ENCODE measurements around the gene CENPV. TPM values are rescaled to one million over a fixed set of nuclear protein-coding genes. Genes with fewer than 3 reads are reported as not detected.

The CENPV gene
- total RNA-seq, 1 experiment from 2014 or later, result 64.6 TPM

GRCh38 chr17:16384557-16384956 is 31.3 kb upstream of the CENPV start:
- Histone ChIP-seq H3K4me1 (ENCODE audit: control insufficient read depth, insufficient read depth, low read length) (peaks cover 20% of the 10 kb centered on the region), H3K4me3 (ENCODE audit: low read depth in 2 of 2, low read length in 2 of 2) (no peak overlapping the region), H3K36me3 (ENCODE audit: control insufficient read depth, insufficient read depth, low read length) (peaks cover 5% of the 10 kb centered on the region), H3K9me3 (ENCODE audit: control insufficient read depth, insufficient read depth, low read depth, low read length) (no peaks in the 10 kb centered on the region), H3K27ac (ENCODE audit: low read length) (peak overlapping the region; percentile 67), H3K27me3 (ENCODE audit: control insufficient read depth, insufficient read depth, low read length) (no peaks in the 10 kb centered on the region)
- POLR2A ChIA-PET, result no interaction called here
- ATAC-seq (no peak), DNase-seq (ENCODE audit: low read depth, low spot score) (no peak)
- TF ChIP-seq POLR2AphosphoS5 (IDR thresholded peaks at IDR 0.05; ENCODE audit: low read depth, low read length) (peak; percentile 62; the same call in 1 of the 2 replicates), TCF7L2 (IDR thresholded peaks at IDR 0.05; ENCODE audit: low read depth, low read length) (no peak)
- intact Hi-C loops (cut with micrococcal nuclease; ENCODE audit: unreplicated experiment) (loop anchor here (10.0 kb wide), 1 partner anchor 50 kb away; no protein-coding TSS in a partner anchor), in situ Hi-C loops (cut with HindIII; ENCODE audit: low pct_unique_long_range_greater_than_20kb, low sequenced_read_pairs) (no loop called here)
- BruUV-seq (replicated peaks), result no TSS peak
- CTCF ChIA-PET, result interaction anchor here (0.6 kb wide), 1 partner anchor 15 kb away, joined by 3 read pairs; no protein-coding TSS in a partner anchor

- BruUV-seq (replicated peaks), result no TSS peak
- no peak overlapping the region; a peak in 1 of 4 replicates for H3K4me3 ChIP-seq (ENCODE audit: low read depth in 2 of 2, low read length in 2 of 2)
- POLR2A ChIA-PET, result interaction anchor here (0.6 kb wide), 1 partner anchor 98 kb away, joined by 4 read pairs; no protein-coding TSS in a partner anchor
Observed at GRCh38 chr17:16383772-16384287, 30.6 kb upstream of the CENPV start.

GRCh38 chr17:16383216-16383615 is 29.9 kb upstream of the CENPV start:
- CTCF ChIA-PET, result no interaction called here
- ATAC-seq (no peak), DNase-seq (ENCODE audit: low read depth, low spot score) (no peak)
- Histone ChIP-seq H3K27me3 (ENCODE audit: control insufficient read depth, insufficient read depth, low read length) (no peaks in the 10 kb centered on the region), H3K36me3 (ENCODE audit: control insufficient read depth, insufficient read depth, low read length) (peaks cover 5% of the 10 kb centered on the region), H3K27ac (ENCODE audit: low read length) (peak overlapping the region; percentile 14; the same call in 1 of the 2 replicates), H3K4me3 (ENCODE audit: low read depth in 2 of 2, low read length in 2 of 2) (peak overlapping the region; percentile 76 to 97), H3K4me1 (ENCODE audit: control insufficient read depth, insufficient read depth, low read length) (peaks cover 24% of the 10 kb centered on the region), H3K9me3 (ENCODE audit: control insufficient read depth, insufficient read depth, low read depth, low read length) (no peaks in the 10 kb centered on the region)
- TF ChIP-seq POLR2AphosphoS5 (IDR thresholded peaks at IDR 0.05; ENCODE audit: low read depth, low read length) (no peak), SIN3A (IDR thresholded peaks at IDR 0.05; ENCODE audit: borderline replicate concordance, insufficient read depth, low read depth, low read length) (no peak), TCF7L2 (IDR thresholded peaks at IDR 0.05; ENCODE audit: low read depth, low read length) (no peak), CTCF (IDR thresholded peaks at IDR 0.05) (no peak)
- TF ChIP-seq, protein P1, sequence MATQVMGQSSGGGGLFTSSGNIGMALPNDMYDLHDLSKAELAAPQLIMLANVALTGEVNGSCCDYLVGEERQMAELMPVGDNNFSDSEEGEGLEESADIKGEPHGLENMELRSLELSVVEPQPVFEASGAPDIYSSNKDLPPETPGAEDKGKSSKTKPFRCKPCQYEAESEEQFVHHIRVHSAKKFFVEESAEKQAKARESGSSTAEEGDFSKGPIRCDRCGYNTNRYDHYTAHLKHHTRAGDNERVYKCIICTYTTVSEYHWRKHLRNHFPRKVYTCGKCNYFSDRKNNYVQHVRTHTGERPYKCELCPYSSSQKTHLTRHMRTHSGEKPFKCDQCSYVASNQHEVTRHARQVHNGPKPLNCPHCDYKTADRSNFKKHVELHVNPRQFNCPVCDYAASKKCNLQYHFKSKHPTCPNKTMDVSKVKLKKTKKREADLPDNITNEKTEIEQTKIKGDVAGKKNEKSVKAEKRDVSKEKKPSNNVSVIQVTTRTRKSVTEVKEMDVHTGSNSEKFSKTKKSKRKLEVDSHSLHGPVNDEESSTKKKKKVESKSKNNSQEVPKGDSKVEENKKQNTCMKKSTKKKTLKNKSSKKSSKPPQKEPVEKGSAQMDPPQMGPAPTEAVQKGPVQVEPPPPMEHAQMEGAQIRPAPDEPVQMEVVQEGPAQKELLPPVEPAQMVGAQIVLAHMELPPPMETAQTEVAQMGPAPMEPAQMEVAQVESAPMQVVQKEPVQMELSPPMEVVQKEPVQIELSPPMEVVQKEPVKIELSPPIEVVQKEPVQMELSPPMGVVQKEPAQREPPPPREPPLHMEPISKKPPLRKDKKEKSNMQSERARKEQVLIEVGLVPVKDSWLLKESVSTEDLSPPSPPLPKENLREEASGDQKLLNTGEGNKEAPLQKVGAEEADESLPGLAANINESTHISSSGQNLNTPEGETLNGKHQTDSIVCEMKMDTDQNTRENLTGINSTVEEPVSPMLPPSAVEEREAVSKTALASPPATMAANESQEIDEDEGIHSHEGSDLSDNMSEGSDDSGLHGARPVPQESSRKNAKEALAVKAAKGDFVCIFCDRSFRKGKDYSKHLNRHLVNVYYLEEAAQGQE (IDR thresholded peaks at IDR 0.05; ENCODE audit: insufficient read depth in 1 of 2, low read depth in 2 of 2, low read length in 1 of 2), result no peak
- intact Hi-C loops (cut with micrococcal nuclease; ENCODE audit: unreplicated experiment), result loop anchor here (10.0 kb wide), 1 partner anchor 52 kb away; no protein-coding TSS in a partner anchor
- no TSS peak for BruUV-seq (replicated peaks)
- POLR2A ChIA-PET, result interaction anchor here (0.6 kb wide), 1 partner anchor 98 kb away, joined by 4 read pairs; no protein-coding TSS in a partner anchor
- in situ Hi-C loops (cut with HindIII; ENCODE audit: low pct_unique_long_range_greater_than_20kb, low sequenced_read_pairs), result no loop called here

More at GRCh38 chr17:16383772-16384287, 30.6 kb upstream of the CENPV start:
- DNase-seq (ENCODE audit: low read depth, low spot score) (no peak), ATAC-seq (no peak)
- CTCF ChIA-PET, result no interaction called here
- Histone ChIP-seq H3K27ac (ENCODE audit: low read length) (peak overlapping the region; percentile 67), H3K36me3 (ENCODE audit: control insufficient read depth, insufficient read depth, low read length) (peaks cover 5% of the 10 kb centered on the region), H3K27me3 (ENCODE audit: control insufficient read depth, insufficient read depth, low read length) (no peaks in the 10 kb centered on the region), H3K9me3 (ENCODE audit: control insufficient read depth, insufficient read depth, low read depth, low read length) (no peaks in the 10 kb centered on the region), H3K4me1 (ENCODE audit: control insufficient read depth, insufficient read depth, low read length) (peaks cover 20% of the 10 kb centered on the region)
- TF ChIP-seq SIN3A (IDR thresholded peaks at IDR 0.05; ENCODE audit: borderline replicate concordance, insufficient read depth, low read depth, low read length), result no peak
- TF ChIP-seq POLR2AphosphoS5 (IDR thresholded peaks at IDR 0.05; ENCODE audit: low read depth, low read length), result no peak
- no peak for TF ChIP-seq CTCF (IDR thresholded peaks at IDR 0.05)
- intact Hi-C loops (cut with micrococcal nuclease; ENCODE audit: unreplicated experiment), result loop anchor here (10.0 kb wide), 1 partner anchor 51 kb away; no protein-coding TSS in a partner anchor
- in situ Hi-C loops (cut with HindIII; ENCODE audit: low pct_unique_long_range_greater_than_20kb, low sequenced_read_pairs), result no loop called here

Measured in Panc1 (cell line).